ENCODE results near the gene SEMA6D. TPM values are rescaled to one million over a fixed set of nuclear protein-coding genes. Genes with fewer than 3 reads are reported as not detected.

The SEMA6D gene
- total and polyA plus RNA-seq, 2 donors (not counting 3 experiments of a cell fraction or from before 2014, with no cell fraction given) = 16.3 to 22.5 TPM

DNA sequence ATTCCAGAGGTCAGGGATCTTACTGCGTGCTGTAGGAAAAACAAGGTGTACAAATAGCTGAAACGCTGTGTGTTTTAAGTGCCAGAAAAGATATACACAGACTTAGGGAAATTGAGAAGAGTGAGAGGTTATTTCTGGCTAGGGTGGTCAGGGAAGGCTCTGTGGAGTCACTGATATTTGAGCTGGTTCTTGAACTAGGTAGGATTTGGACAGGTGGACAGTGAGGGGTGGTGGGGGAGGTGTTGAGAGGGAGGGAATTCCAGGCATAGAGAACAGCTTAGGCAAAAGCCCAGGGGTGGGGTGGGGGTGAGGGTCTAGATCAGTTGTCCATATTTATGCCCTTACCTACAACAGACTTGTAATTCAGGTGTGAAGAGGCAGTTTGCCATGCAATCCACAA, 7.0 kb downstream of the SEMA6D start:
- H3K4me3 ChIP-seq (replicated peaks in 1 of 3; ENCODE audit: insufficient read depth in 1 of 3, low read depth in 1 of 3, low read length in 3 of 3) = no peak overlapping the region
- dilution Hi-C loops (cut with MboI; ENCODE audit: extremely low pct_ligation_motif_present, low sequenced_read_pairs) = no loop called here
- POLR2A ChIA-PET = no interaction called here
- no peak overlapping the region for H2AFZ ChIP-seq (ENCODE audit: low read depth, low read length)
- no peak for FAIRE-seq
- no peaks in the 10 kb centered on the region for H3K9me3 ChIP-seq (replicated peaks; ENCODE audit: control insufficient read depth, insufficient read depth, low read length)
- peaks cover 18% of the 10 kb centered on the region for H3K4me1 ChIP-seq (ENCODE audit: control insufficient read depth, extremely low read depth, insufficient read depth, low read length)
- CTCF ChIA-PET = interaction anchor here (1.1 to 1.2 kb wide), 3 partner anchors 11 to 253 kb away, joined by 3 to 4 read pairs (median 3); no protein-coding TSS in a partner anchor
- H3K4me2 ChIP-seq (ENCODE audit: insufficient read depth, low read length) = no peak overlapping the region
- no TSS peak for BruUV-seq (replicated peaks)
- H3K9me1 ChIP-seq (replicated peaks; ENCODE audit: control insufficient read depth, extremely low read depth, insufficient read depth, low read length) = no peaks in the 10 kb centered on the region
- peaks cover 10% of the 10 kb centered on the region for H3K79me2 ChIP-seq (ENCODE audit: control insufficient read depth, insufficient read depth, low read length)
- no peak overlapping the region for H3K9ac ChIP-seq (replicated peaks; ENCODE audit: extremely low read depth, insufficient read depth, low read length)
- intact Hi-C loops (cut with micrococcal nuclease) = no loop called here
- no peak overlapping the region for H3K27ac ChIP-seq (ENCODE audit: insufficient read depth, low read depth, low read length)
- no peaks in the 10 kb centered on the region for H3K36me3 ChIP-seq (ENCODE audit: control insufficient read depth in 2 of 2, extremely low read depth in 1 of 2, insufficient read depth in 2 of 2, low read length in 2 of 2)
- no peak for DNase-seq (ENCODE audit: low read depth, low spot score)
- no peak for TF ChIP-seq JUN (IDR thresholded peaks at IDR 0.05; ENCODE audit: borderline replicate concordance, insufficient read depth, insufficient read length, low read depth)
- TF ChIP-seq, protein P1, sequence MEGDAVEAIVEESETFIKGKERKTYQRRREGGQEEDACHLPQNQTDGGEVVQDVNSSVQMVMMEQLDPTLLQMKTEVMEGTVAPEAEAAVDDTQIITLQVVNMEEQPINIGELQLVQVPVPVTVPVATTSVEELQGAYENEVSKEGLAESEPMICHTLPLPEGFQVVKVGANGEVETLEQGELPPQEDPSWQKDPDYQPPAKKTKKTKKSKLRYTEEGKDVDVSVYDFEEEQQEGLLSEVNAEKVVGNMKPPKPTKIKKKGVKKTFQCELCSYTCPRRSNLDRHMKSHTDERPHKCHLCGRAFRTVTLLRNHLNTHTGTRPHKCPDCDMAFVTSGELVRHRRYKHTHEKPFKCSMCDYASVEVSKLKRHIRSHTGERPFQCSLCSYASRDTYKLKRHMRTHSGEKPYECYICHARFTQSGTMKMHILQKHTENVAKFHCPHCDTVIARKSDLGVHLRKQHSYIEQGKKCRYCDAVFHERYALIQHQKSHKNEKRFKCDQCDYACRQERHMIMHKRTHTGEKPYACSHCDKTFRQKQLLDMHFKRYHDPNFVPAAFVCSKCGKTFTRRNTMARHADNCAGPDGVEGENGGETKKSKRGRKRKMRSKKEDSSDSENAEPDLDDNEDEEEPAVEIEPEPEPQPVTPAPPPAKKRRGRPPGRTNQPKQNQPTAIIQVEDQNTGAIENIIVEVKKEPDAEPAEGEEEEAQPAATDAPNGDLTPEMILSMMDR (IDR thresholded peaks at IDR 0.05; ENCODE audit: extremely low read depth in 1 of 2, insufficient read depth in 1 of 2, low read depth in 1 of 2, low read length in 2 of 2) = no peak
- no peak for TF ChIP-seq EZH2 (IDR thresholded peaks at IDR 0.05; ENCODE audit: borderline replicate concordance, low read depth, low read length, severe bottlenecking)
- TF ChIP-seq MYC (IDR thresholded peaks at IDR 0.05; ENCODE audit: low read depth, low read length) = no peak
- TF ChIP-seq POLR2AphosphoS5 (IDR thresholded peaks at IDR 0.05; ENCODE audit: insufficient read depth, low read depth, low read length) = no peak
- TF ChIP-seq FOS (IDR thresholded peaks at IDR 0.05; ENCODE audit: borderline replicate concordance, insufficient read depth, low read length) = no peak
- TF ChIP-seq GATA2 (IDR thresholded peaks at IDR 0.05; ENCODE audit: insufficient read depth, insufficient read length, low read depth, low read length) = no peak
- TF ChIP-seq, protein P2, sequence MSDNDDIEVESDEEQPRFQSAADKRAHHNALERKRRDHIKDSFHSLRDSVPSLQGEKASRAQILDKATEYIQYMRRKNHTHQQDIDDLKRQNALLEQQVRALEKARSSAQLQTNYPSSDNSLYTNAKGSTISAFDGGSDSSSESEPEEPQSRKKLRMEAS (IDR thresholded peaks at IDR 0.05; ENCODE audit: insufficient read depth, insufficient read length) = no peak
- TF ChIP-seq POLR2A (IDR thresholded peaks at IDR 0.05; ENCODE audit: low read depth, low read length) = no peak
- H4K20me1 ChIP-seq (replicated peaks; ENCODE audit: control insufficient read depth, extremely low read depth, insufficient read depth, low read length) = no peaks in the 10 kb centered on the region
- H3K27me3 ChIP-seq (ENCODE audit: control insufficient read depth in 2 of 2, insufficient read depth in 2 of 2, low read length in 2 of 2) = no peaks in the 10 kb centered on the region

Measured in endothelial cell of umbilical vein (primary cell).